Spleen (tissue), 7 donors: ENCODE measurements around the gene SPON1.

Experiments
- CTCF ChIP-seq, 11 experiments: fragments of 200-600 bp in 7 of 11; fragments of 450-650 bp in 4 of 11; sonication (generic) in 4 of 11; IDR thresholded peaks in 8 of 11; conservative IDR thresholded peaks in 3 of 11; 1 replicate in 7 of 11; 2 replicates in 4 of 11; pipeline versions ENCODE4 v1.4.0 to v1.8.0; 2016 to 2021; ENCODE audit warnings: antibody characterized with exemption in 11 of 11, inconsistent platforms in 4 of 11, mild to moderate bottlenecking in 1 of 11
- POLR2A ChIP-seq, 3 donors: fragments of 450-650 bp; IDR thresholded peaks; one replicate each; pipeline ENCODE4 v1.5.1; 2017; ENCODE audit warnings: antibody characterized with exemption in 3 of 3, mild to moderate bottlenecking in 1 of 3
- POLR2AphosphoS5 ChIP-seq, 3 donors: sonication (generic); formaldehyde crosslinking; IDR thresholded peaks; one replicate each; pipeline ENCODE4 v1.5.1; 2017; ENCODE audit warnings: antibody characterized with exemption in 3 of 3
- donor health status: DM: no; HTN: no; CAD: no; lungs with moderate emphysema.
- donor health status: DM: no; HTN: no; CAD: no.
- donor health status: DM: no; HTN: no; CAD: no.

GRCh38 chr11:14254533-14255237 lies 292.2 kb downstream of the SPON1 start:
- no peak for TF ChIP-seq CTCF (IDR thresholded peaks at IDR 0.05 in 8 of 11, conservative IDR thresholded peaks at IDR 0.05 in 3 of 11)
- no peak for TF ChIP-seq POLR2A (IDR thresholded peaks at IDR 0.05)
- no peak for TF ChIP-seq POLR2AphosphoS5 (IDR thresholded peaks at IDR 0.05)
